NB4 (cell line): ENCODE results near the gene LDLRAD3.

ENCODE experiments used
- MYC ChIP-seq: IDR thresholded peaks from 2 replicates; pipeline ENCODE4 v1.6.1; 2011; ENCODE audit warnings: low read depth, low read length
- TF ChIP-seq, protein P1 (sequence below): IDR thresholded peaks from one replicate; pipeline ENCODE4 v1.5.1; 2012; ENCODE audit warnings: low read depth, low read length

DNA sequence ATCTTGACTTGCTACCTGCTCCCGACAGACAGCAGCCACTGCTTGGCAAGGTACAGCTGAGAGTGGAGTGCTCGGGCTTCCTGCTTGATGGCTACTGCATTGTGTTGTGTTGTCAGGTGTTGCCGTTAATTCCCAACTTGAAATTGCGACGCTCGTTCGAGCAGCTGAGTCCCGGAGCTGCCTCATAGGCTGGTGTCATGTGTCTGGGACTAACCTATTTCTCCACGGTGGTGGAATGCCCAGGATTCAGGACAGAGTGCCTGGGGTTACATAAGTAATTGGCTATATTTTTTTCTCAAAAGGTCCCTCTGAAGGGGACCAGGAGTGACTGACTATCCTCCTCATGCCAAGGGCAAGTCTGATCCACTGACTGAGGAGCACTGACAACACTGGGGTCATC lies 326.8 kb downstream of the LDLRAD3 start:
- TF ChIP-seq, protein P1, sequence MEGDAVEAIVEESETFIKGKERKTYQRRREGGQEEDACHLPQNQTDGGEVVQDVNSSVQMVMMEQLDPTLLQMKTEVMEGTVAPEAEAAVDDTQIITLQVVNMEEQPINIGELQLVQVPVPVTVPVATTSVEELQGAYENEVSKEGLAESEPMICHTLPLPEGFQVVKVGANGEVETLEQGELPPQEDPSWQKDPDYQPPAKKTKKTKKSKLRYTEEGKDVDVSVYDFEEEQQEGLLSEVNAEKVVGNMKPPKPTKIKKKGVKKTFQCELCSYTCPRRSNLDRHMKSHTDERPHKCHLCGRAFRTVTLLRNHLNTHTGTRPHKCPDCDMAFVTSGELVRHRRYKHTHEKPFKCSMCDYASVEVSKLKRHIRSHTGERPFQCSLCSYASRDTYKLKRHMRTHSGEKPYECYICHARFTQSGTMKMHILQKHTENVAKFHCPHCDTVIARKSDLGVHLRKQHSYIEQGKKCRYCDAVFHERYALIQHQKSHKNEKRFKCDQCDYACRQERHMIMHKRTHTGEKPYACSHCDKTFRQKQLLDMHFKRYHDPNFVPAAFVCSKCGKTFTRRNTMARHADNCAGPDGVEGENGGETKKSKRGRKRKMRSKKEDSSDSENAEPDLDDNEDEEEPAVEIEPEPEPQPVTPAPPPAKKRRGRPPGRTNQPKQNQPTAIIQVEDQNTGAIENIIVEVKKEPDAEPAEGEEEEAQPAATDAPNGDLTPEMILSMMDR: no peak
- TF ChIP-seq MYC: no peak
